Activated B cell treated with CpG ODN at 0.5 μM for 24 hours (primary cell): ENCODE measurements around the gene SMARCD2. TPM values are rescaled to one million over a fixed set of nuclear protein-coding genes. Genes with fewer than 3 reads are reported as not detected.

Experiments used
- ATAC-seq: fragments of 200-7000 bp; cut with Tn5 transposase; one replicate; pipeline ENCODE4 v1.10.0; 2021; ENCODE audit warnings: low read depth, mild to moderate bottlenecking, moderate library complexity
- CTCF ChIA-PET: fragments of 350-600 bp; sonication (Branson Sonifier 250); formaldehyde crosslinking; loops from one replicate; lab custom pipeline; 2021; ENCODE audit warnings: antibody characterized with exemption; lab: Charles Lee
- POLR2A ChIA-PET: fragments of 350-600 bp; sonication (Branson Sonifier 250); formaldehyde crosslinking; loops from one replicate; lab custom pipeline; 2021; ENCODE audit warnings: antibody characterized with exemption; lab: Charles Lee
- DNase-seq: peaks from one replicate; pipeline ENCODE4 v3.0.0; 2022
- H3K27ac Mint-ChIP-seq: one replicate; pipeline ENCODE4 v1.8.0; 2020; ENCODE audit warnings: mixed read lengths
- H3K27me3 Mint-ChIP-seq: one replicate; pipeline ENCODE4 v1.8.0; 2021; ENCODE audit warnings: mixed read lengths
- H3K36me3 Mint-ChIP-seq: one replicate; pipeline ENCODE4 v1.8.0; 2021; ENCODE audit warnings: low read depth, mixed read lengths
- H3K4me1 Mint-ChIP-seq: one replicate; pipeline ENCODE4 v1.8.0; 2021; ENCODE audit warnings: mixed read lengths
- H3K4me3 Mint-ChIP-seq: one replicate; pipeline ENCODE4 v1.8.0; 2020; ENCODE audit warnings: mild to moderate bottlenecking, mixed read lengths
- H3K9me3 Mint-ChIP-seq: one replicate; pipeline ENCODE4 v1.8.0; 2020; ENCODE audit warnings: mixed read lengths
- intact Hi-C: fragments of 100-400 bp; cut with micrococcal nuclease; formaldehyde crosslinking; loops from one replicate; pipeline ENCODE4 v1.15.1; 2024
- total RNA-seq: library from RNA; stranded (reverse); gene quantifications from 2 replicates; pipeline ENCODE4 v1.2.3, GENCODE V29; 2022
- TF ChIP-seq, protein P1 (sequence below): fragments of 200-600 bp; IDR thresholded peaks from one replicate; pipeline ENCODE4 v1.8.0; 2022; ENCODE audit warnings: antibody characterized with exemption, mild to moderate bottlenecking

Gene SMARCD2
- total RNA-seq, 1 donor from 2014 or later, result 114 TPM

DNA sequence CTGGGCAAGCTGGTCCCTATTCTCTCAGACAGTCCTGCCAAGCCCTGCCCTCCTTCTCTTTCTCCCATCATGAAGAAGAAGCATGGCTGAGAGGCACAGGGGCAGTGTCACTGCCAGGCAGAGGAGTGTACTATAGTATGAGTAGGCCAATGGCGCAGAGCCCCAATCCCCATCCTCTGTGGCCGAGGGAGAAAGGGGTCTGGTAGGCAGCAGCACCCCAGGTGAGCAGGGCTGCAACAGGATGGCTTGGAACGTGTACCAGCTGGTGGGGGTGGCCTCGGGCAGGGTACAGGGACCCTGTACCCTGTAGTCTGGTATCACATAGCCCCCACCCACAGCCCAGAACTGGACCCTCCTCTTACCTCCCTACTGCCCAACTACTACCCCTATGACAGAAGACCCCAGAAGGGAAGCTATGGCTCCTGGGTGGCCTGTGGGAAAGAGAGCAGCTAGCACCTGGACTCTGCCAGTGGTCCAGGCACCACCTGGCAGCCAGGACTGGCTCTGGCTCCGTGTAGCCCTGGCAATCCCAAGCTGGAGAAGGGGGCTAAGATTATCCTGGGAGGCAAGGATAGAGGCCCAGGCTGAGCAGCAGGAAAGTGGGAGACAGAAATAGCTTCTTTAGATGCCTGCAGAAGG, 4.4 kb downstream of the SMARCD2 start:
- no peak for DNase-seq
- ATAC-seq, result no peak
- no peak overlapping the region for H3K27ac Mint-ChIP-seq
- H3K4me1 Mint-ChIP-seq, result peaks cover 56% of the 10 kb centered on the region
- H3K4me3 Mint-ChIP-seq, result no peak overlapping the region
- no peaks in the 10 kb centered on the region for H3K9me3 Mint-ChIP-seq
- ChIA-PET POLR2A (interaction anchor here (1.6 to 8.3 kb wide), 3 partner anchors 11 to 139 kb away, joined by 8 to 112 read pairs (median 72); partner anchors contain the start of genes CCDC47, DDX42, FTSJ3 and PSMC5), CTCF (interaction anchor here (0.9 to 1.0 kb wide), 2 partner anchors 11 to 20 kb away, joined by 3 to 5 read pairs; no protein-coding TSS in a partner anchor)
- TF ChIP-seq, protein P1, sequence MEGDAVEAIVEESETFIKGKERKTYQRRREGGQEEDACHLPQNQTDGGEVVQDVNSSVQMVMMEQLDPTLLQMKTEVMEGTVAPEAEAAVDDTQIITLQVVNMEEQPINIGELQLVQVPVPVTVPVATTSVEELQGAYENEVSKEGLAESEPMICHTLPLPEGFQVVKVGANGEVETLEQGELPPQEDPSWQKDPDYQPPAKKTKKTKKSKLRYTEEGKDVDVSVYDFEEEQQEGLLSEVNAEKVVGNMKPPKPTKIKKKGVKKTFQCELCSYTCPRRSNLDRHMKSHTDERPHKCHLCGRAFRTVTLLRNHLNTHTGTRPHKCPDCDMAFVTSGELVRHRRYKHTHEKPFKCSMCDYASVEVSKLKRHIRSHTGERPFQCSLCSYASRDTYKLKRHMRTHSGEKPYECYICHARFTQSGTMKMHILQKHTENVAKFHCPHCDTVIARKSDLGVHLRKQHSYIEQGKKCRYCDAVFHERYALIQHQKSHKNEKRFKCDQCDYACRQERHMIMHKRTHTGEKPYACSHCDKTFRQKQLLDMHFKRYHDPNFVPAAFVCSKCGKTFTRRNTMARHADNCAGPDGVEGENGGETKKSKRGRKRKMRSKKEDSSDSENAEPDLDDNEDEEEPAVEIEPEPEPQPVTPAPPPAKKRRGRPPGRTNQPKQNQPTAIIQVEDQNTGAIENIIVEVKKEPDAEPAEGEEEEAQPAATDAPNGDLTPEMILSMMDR, result no peak
- intact Hi-C loops, result no loop called here
- no peaks in the 10 kb centered on the region for H3K27me3 Mint-ChIP-seq
- peaks cover 42% of the 10 kb centered on the region for H3K36me3 Mint-ChIP-seq

DNA sequence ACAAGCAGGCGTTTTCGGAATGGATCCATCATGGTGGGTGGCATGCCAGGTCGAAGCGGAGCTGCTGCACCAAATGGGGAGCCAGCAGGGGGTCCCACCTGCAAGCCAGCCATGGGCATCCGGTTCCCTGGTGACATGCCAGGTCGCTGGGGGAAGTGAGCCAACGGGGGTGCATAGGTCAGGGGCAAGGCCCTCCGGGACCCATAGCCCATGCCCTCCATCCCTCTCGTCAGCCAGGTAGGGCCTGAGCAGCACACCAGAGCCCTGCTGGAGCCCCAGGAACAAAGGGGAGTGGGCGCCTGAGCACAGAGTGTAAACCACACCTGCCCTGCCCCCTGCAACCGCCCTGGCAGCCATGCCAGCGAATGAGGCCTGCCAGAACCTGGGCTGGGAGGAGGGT, 5.0 kb downstream of the SMARCD2 start:
- no peaks in the 10 kb centered on the region for H3K9me3 Mint-ChIP-seq

DNA sequence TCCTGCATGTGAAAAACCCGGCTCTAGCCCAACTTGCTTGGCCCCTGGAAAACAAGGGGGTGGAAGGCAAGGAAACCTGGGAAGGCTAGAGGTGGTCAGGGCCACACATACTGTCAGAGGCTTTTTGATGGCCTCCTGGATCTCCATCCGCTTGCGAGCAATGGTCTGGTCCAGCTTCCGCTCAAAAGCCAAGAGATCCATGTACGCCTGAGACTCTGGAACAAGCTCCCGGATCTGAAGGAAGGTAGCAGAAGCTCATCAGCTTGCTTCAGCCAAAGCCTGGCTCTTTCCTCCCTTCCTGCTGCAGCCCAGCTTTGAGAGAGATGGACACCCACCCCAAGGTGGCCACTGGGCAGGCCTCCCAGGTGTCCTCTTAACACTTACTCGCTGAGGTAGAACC, 5.7 kb downstream of the SMARCD2 start:
- intact Hi-C loops, result no loop called here
- Mint-ChIP-seq H3K36me3 (peaks cover 52% of the 10 kb centered on the region), H3K4me1 (peaks cover 58% of the 10 kb centered on the region), H3K27me3 (no peaks in the 10 kb centered on the region), H3K9me3 (no peaks in the 10 kb centered on the region), H3K27ac (no peak overlapping the region), H3K4me3 (no peak overlapping the region)
- TF ChIP-seq, protein P1, result no peak
- CTCF ChIA-PET, result interaction anchor here (1.0 kb wide), 1 partner anchor 19 kb away, joined by 3 read pairs; no protein-coding TSS in a partner anchor
- ATAC-seq, result no peak
- DNase-seq, result no peak
- POLR2A ChIA-PET, result interaction anchor here (8.3 kb wide), 1 partner anchor 10 kb away, joined by 112 read pairs; the partner anchor contains the start of genes FTSJ3 and PSMC5

More for the DNA sequence above, 5.0 kb downstream of the SMARCD2 start:
- intact Hi-C loops, result no loop called here
- ChIA-PET CTCF (interaction anchor here (1.0 kb wide), 1 partner anchor 19 kb away, joined by 3 read pairs; no protein-coding TSS in a partner anchor), POLR2A (interaction anchor here (6.7 to 8.3 kb wide), 2 partner anchors 10 to 63 kb away, joined by 72 to 112 read pairs; partner anchors contain the start of genes CCDC47, DDX42, FTSJ3 and PSMC5)
- no peak overlapping the region for H3K4me3 Mint-ChIP-seq
- H3K27ac Mint-ChIP-seq, result no peak overlapping the region
- ATAC-seq (no peak), DNase-seq (no peak)
- TF ChIP-seq, protein P1, result no peak
- no peaks in the 10 kb centered on the region for H3K27me3 Mint-ChIP-seq
- peaks cover 56% of the 10 kb centered on the region for H3K4me1 Mint-ChIP-seq
- H3K36me3 Mint-ChIP-seq, result peaks cover 48% of the 10 kb centered on the region

DNA sequence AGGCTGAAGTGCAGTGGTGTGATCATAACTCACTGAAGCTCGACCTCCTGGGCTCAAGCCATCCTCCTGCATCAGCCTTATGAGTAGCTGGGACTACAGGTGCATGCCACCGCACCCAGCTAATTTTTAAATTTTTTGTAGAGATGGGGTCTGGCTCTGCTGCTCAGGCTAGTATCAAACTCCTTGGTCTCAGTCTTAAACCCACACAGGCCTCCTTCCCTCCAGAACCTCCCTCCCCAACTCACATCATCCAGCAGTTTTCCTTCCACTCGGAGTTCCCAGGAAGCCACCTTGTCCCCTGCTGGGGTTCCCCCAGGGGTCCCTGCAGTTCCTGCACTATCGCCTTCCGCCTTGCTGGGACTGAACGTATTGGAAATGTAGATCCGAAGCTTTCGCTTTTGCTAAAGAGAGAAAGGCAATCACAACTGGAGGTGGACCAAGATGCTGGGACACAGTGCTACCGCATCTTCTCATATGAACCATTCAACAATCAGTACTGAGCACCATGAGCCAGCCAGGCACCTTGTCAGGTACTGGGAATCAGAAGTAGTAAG, 7.2 kb downstream of the SMARCD2 start:
- no peak for DNase-seq
- no peaks in the 10 kb centered on the region for H3K9me3 Mint-ChIP-seq
- H3K36me3 Mint-ChIP-seq, result peaks cover 65% of the 10 kb centered on the region
- ChIA-PET CTCF (interaction anchor here (0.9 kb wide), 1 partner anchor 140 kb away, joined by 3 read pairs; no protein-coding TSS in a partner anchor), POLR2A (interaction anchor here (0.5 to 5.3 kb wide), 4 partner anchors 7 to 224 kb away, joined by 3 to 30 read pairs (median 5); partner anchors contain the start of genes CCDC47 and SMARCD2)
- no peaks in the 10 kb centered on the region for H3K27me3 Mint-ChIP-seq
- intact Hi-C loops, result loop anchor here (1.0 to 2.0 kb wide), 3 partner anchors 8 to 410 kb away; partner anchors contain the start of genes FTSJ3 and PSMC5
- H3K4me3 Mint-ChIP-seq, result no peak overlapping the region
- TF ChIP-seq, protein P1, result no peak
- peaks cover 53% of the 10 kb centered on the region for H3K4me1 Mint-ChIP-seq
- H3K27ac Mint-ChIP-seq, result no peak overlapping the region
- no peak for ATAC-seq
